Osteoblast (primary cell): Measurements from ENCODE around the gene EVA1A. TPM values are rescaled to one million over a fixed set of nuclear protein-coding genes. Genes with fewer than 3 reads are reported as not detected.
"Not testable (repeated sequence)": the region's sequence is repeated elsewhere in the genome, so short reads cannot be mapped to it uniquely, and the experiment has no call there.

ENCODE experiments used
- DNase-seq: peaks from one replicate; pipeline ENCODE4 v3.0.0; 2011; ENCODE audit warnings: low spot score, mixed read lengths; ENCODE audit not compliant: insufficient read length; ENCODE audit errors: missing footprints
- H2AFZ ChIP-seq: 2 replicates; pipeline ENCODE4 v1.6.0; 2011; ENCODE audit warnings: mild to moderate bottlenecking, low read length
- H3K27ac ChIP-seq: 2 replicates; pipeline ENCODE4 v1.5.1; 2011; ENCODE audit warnings: mild to moderate bottlenecking, low read depth, low read length, moderate library complexity
- H3K27me3 ChIP-seq: 2 replicates; pipeline ENCODE4 v1.6.0; 2012; ENCODE audit warnings: mild to moderate bottlenecking, control low read depth, inconsistent platforms, low read length, moderate library complexity; ENCODE audit not compliant: insufficient read depth
- H3K36me3 ChIP-seq: 2 replicates; pipeline ENCODE4 v1.5.1; 2011; ENCODE audit warnings: mild to moderate bottlenecking, low read length, control low read depth, moderate library complexity; ENCODE audit not compliant: insufficient read depth
- H3K4me1 ChIP-seq: 2 replicates; pipeline ENCODE4 v1.5.1; 2011; ENCODE audit warnings: mild to moderate bottlenecking, low read length, control low read depth, moderate library complexity; ENCODE audit not compliant: insufficient read depth
- H3K4me2 ChIP-seq: 2 replicates; pipeline ENCODE4 v1.6.0; 2011; ENCODE audit warnings: mild to moderate bottlenecking, low read length; ENCODE audit not compliant: insufficient read depth
- H3K4me3 ChIP-seq: fragments of 200-600 bp; sonication (generic); 3 replicates; pipeline ENCODE4 v1.5.1; 2012; ENCODE audit warnings: mild to moderate bottlenecking, low read length, inconsistent platforms; ENCODE audit not compliant: insufficient read depth
- H3K79me2 ChIP-seq: 2 replicates; pipeline ENCODE4 v1.6.0; 2012; ENCODE audit warnings: mild to moderate bottlenecking, low read length, control low read depth, inconsistent platforms; ENCODE audit not compliant: insufficient read depth
- H3K9me3 ChIP-seq: 2 replicates; pipeline ENCODE4 v1.5.1; 2011; ENCODE audit warnings: low read depth, low read length, control low read depth
- H4K20me1 ChIP-seq: 2 replicates; pipeline ENCODE4 v1.6.0; 2012; ENCODE audit warnings: mild to moderate bottlenecking, low read length, control low read depth; ENCODE audit not compliant: insufficient read depth
- total RNA-seq: library from RNA; depleted of rRNA; stranded (reverse); fragments of >200 nt; gene quantifications from 2 replicates; pipeline ENCODE4 v1.2.3, GENCODE V29; 2012
- TF ChIP-seq, protein P1 (sequence below): IDR thresholded peaks from 2 replicates; pipeline ENCODE4 v1.5.1; 2011; ENCODE audit warnings: mild to moderate bottlenecking, low read depth, low read length, moderate library complexity; ENCODE audit errors: extremely low read depth

Gene EVA1A
- total RNA-seq, 1 donor = 70.9 TPM

- Histone ChIP-seq H4K20me1 (peaks cover 13% of the 10 kb centered on the region), H3K27me3 (no peaks in the 10 kb centered on the region), H2AFZ (no peak overlapping the region), H3K4me1 (peaks cover 11% of the 10 kb centered on the region), H3K79me2 (peaks cover 21% of the 10 kb centered on the region), H3K27ac (no peak overlapping the region), H3K9me3 (no peaks in the 10 kb centered on the region), H3K4me2 (no peak overlapping the region), H3K4me3 (no peak overlapping the region), H3K36me3 (peaks cover 27% of the 10 kb centered on the region)
- TF ChIP-seq, protein P1, sequence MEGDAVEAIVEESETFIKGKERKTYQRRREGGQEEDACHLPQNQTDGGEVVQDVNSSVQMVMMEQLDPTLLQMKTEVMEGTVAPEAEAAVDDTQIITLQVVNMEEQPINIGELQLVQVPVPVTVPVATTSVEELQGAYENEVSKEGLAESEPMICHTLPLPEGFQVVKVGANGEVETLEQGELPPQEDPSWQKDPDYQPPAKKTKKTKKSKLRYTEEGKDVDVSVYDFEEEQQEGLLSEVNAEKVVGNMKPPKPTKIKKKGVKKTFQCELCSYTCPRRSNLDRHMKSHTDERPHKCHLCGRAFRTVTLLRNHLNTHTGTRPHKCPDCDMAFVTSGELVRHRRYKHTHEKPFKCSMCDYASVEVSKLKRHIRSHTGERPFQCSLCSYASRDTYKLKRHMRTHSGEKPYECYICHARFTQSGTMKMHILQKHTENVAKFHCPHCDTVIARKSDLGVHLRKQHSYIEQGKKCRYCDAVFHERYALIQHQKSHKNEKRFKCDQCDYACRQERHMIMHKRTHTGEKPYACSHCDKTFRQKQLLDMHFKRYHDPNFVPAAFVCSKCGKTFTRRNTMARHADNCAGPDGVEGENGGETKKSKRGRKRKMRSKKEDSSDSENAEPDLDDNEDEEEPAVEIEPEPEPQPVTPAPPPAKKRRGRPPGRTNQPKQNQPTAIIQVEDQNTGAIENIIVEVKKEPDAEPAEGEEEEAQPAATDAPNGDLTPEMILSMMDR = no peak
- DNase-seq = no peak
These were observed 71.0 kb downstream of the EVA1A start for GRCh38 chr2:75489721-75490120.

DNA sequence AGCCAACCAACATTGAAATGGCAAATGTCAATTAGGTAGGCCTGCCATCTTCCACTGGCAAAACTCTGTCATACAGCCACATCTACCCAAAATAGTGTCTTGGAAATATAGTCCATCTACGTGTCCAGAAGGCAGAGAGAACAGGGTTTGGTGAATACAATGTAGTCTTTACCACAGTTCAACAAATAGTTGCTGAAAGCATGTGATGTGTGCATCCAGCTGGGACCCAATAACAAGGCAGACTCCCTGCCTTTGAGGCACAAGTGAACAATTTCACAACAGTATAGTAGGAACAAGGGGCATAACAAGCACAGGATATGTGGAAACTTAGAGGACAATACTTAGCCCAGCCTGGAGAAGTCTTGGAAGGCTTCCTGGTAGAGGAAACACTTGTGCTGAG lies 72.6 kb downstream of the EVA1A start:
- Histone ChIP-seq H3K4me2 (no peak overlapping the region), H3K4me1 (peaks cover 11% of the 10 kb centered on the region), H2AFZ (no peak overlapping the region), H3K27me3 (no peaks in the 10 kb centered on the region), H3K9me3 (no peaks in the 10 kb centered on the region), H4K20me1 (peaks cover 4% of the 10 kb centered on the region), H3K4me3 (no peak overlapping the region), H3K36me3 (peaks cover 12% of the 10 kb centered on the region), H3K27ac (no peak overlapping the region), H3K79me2 (peaks cover 7% of the 10 kb centered on the region)
- DNase-seq = no peak
- TF ChIP-seq, protein P1 = no peak

DNA sequence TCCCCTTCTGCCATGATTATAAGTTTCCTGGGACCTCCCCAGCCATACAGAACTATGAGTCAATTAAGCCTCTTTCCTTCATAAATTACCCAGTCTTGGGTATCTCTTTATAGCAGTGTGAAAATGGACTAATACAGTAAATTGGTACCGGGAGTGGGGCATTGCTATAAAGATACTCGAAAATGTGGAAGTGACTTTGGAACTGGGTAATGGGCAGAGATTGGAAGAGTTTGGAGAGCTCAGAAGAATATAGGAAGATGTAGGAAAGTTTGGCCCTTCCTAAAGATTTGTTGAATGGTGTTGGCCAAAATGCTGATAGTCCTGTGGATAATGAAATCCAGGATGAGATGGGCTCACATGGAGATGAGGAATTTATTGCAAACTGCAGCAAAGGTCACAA lies 74.0 kb downstream of the EVA1A start:
- H2AFZ ChIP-seq, H3K27ac ChIP-seq, H3K36me3 ChIP-seq, H3K4me3 ChIP-seq, H3K9me3 ChIP-seq, H3K79me2 ChIP-seq, H3K27me3 ChIP-seq, H3K4me2 ChIP-seq, DNase-seq, H3K4me1 ChIP-seq, H4K20me1 ChIP-seq: not testable (repeated sequence)

DNA sequence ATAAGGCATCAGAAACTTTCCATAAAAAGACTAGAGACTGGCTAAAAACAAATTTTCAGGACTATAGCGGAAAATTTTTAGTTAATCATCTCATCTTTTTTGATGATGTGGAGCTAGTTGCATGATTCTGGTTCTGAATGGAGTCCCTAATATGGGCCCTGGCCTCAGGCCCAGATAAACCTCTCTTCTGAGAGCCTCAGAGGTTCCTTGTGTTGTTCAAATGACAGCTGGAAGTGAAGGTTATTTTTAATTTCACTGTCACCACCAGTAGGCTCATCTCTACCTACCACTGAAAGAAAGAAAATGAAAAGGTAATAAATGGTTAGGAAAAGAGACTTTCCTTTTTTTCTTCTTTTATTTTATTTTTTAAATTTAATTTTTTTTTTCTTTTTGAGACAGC lies 75.9 kb downstream of the EVA1A start:
- Histone ChIP-seq H3K79me2 (no peaks in the 10 kb centered on the region), H4K20me1 (no peaks in the 10 kb centered on the region), H3K27ac (no peak overlapping the region), H3K4me2 (no peak overlapping the region), H2AFZ (no peak overlapping the region), H3K4me3 (no peak overlapping the region), H3K9me3 (no peaks in the 10 kb centered on the region), H3K36me3 (no peaks in the 10 kb centered on the region), H3K4me1 (no peaks in the 10 kb centered on the region), H3K27me3 (no peaks in the 10 kb centered on the region)
- DNase-seq = no peak
- TF ChIP-seq, protein P1 = no peak
